Peyer's patch (tissue), 4 donors: ENCODE data around the gene PAN3. TPM values are rescaled to one million over a fixed set of nuclear protein-coding genes. Genes with fewer than 3 reads are reported as not detected.

Source experiments
- DNase-seq, 3 donors: peaks; one replicate each; pipeline ENCODE4 v3.0.0-alpha.2; 2017 to 2019
- H3K27ac ChIP-seq, 4 donors: fragments of 200-600 bp; sonication (generic); one replicate each; pipeline ENCODE4 v1.5.1; 2016 to 2019
- H3K27me3 ChIP-seq, 2 donors: fragments of 200-600 bp; sonication (generic); one replicate each; pipeline ENCODE4 v1.5.1; 2019
- H3K36me3 ChIP-seq, 3 donors: fragments of 200-600 bp; sonication (generic); one replicate each; pipeline ENCODE4 v1.5.1; 2016 to 2019
- H3K4me1 ChIP-seq, 4 donors: fragments of 200-600 bp; sonication (generic); one replicate each; pipeline ENCODE4 v1.5.1; 2016 to 2019
- H3K4me3 ChIP-seq, 4 donors: fragments of 200-600 bp; sonication (generic); 1 replicate in 3 of 4; 2 replicates in 1 of 4; pipeline ENCODE4 v1.5.1; 2016 to 2019; ENCODE audit warnings: mild to moderate bottlenecking in 1 of 4
- H3K9me3 ChIP-seq, 4 donors: fragments of 200-600 bp; sonication (generic); one replicate each; pipeline ENCODE4 v1.5.1; 2016 to 2019; ENCODE audit warnings: mild to moderate bottlenecking in 1 of 4
- POLR2A ChIP-seq, 2 donors: fragments of 450-650 bp; IDR thresholded peaks; one replicate each; pipeline ENCODE4 v1.5.1; 2017; ENCODE audit warnings: antibody characterized with exemption in 2 of 2, mild to moderate bottlenecking in 2 of 2, moderate library complexity in 2 of 2
- total RNA-seq, 4 donors: library from RNA; depleted of rRNA; stranded (reverse); fragments of >200 nt; gene quantifications; one replicate each; pipeline ENCODE4 v1.1.0, GENCODE V29; 2016
- TF ChIP-seq, protein P1 (sequence below), 6 experiments: fragments of 450-650 bp in 4 of 6; fragments of 200-600 bp in 2 of 6; sonication (generic) in 1 of 6; IDR thresholded peaks; one replicate each; pipeline ENCODE4 v1.5.1; 2017 to 2019; ENCODE audit warnings: antibody characterized with exemption in 6 of 6, mild to moderate bottlenecking in 3 of 6, moderate library complexity in 1 of 6

Gene PAN3
- total RNA-seq, 4 donors from 2014 or later = 30.6 to 67.7 (median 48.5) TPM

DNA sequence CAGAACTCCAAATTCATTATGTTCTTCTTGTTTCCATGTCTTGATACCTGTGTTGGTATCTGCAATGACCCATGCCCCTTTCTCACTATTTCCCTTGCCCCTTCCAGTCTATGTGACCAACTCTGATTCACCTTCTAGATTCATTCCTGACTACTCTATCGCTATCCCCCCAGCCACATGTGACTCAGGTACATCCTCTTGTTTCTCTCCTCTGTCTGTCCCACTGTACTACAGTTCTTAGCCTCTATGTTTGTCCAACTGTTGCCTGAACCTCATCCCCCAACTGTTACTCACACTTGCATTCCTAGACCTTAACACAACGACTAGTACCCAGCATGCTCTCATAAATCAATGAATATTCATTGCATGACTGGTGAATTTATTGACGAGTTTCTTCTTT lies 27.9 kb upstream of the PAN3 start:
- no peak for DNase-seq
- no peak overlapping the region for H3K27ac ChIP-seq
- TF ChIP-seq, protein P1, sequence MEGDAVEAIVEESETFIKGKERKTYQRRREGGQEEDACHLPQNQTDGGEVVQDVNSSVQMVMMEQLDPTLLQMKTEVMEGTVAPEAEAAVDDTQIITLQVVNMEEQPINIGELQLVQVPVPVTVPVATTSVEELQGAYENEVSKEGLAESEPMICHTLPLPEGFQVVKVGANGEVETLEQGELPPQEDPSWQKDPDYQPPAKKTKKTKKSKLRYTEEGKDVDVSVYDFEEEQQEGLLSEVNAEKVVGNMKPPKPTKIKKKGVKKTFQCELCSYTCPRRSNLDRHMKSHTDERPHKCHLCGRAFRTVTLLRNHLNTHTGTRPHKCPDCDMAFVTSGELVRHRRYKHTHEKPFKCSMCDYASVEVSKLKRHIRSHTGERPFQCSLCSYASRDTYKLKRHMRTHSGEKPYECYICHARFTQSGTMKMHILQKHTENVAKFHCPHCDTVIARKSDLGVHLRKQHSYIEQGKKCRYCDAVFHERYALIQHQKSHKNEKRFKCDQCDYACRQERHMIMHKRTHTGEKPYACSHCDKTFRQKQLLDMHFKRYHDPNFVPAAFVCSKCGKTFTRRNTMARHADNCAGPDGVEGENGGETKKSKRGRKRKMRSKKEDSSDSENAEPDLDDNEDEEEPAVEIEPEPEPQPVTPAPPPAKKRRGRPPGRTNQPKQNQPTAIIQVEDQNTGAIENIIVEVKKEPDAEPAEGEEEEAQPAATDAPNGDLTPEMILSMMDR (IDR thresholded peaks at IDR 0.05) = no peak
- no peak for TF ChIP-seq POLR2A (IDR thresholded peaks at IDR 0.05)
- no peak overlapping the region for H3K4me3 ChIP-seq
- H3K4me1 ChIP-seq = no peaks in the 10 kb centered on the region
- H3K27me3 ChIP-seq = no peaks in the 10 kb centered on the region
- no peaks in the 10 kb centered on the region for H3K36me3 ChIP-seq
- no peaks in the 10 kb centered on the region for H3K9me3 ChIP-seq

DNA sequence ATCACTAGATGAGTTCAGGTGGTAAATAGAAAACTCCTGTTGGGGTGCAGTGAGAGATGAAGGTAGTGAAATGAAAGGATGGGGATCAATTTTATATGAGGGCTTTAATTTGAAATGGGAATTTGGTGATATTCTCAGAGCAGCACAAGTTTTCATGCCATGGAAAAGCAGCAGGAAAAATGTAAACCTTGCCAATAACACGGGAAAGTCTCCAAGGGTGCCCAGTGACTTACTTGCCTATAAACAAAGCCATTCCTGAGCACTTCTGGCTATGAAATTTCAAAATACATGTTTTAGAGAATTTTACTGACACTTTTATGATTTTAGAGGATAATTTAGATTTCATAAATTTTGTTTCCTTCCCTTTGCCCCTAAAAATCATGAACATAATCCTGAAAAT lies 21.6 kb upstream of the PAN3 start:
- DNase-seq = no peak
- Histone ChIP-seq H3K9me3 (no peaks in the 10 kb centered on the region), H3K36me3 (no peaks in the 10 kb centered on the region), H3K27me3 (no peaks in the 10 kb centered on the region), H3K4me3 (no peak overlapping the region), H3K4me1 (no peaks in the 10 kb centered on the region), H3K27ac (no peak overlapping the region)
- TF ChIP-seq, protein P1 (IDR thresholded peaks at IDR 0.05) = no peak
- no peak for TF ChIP-seq POLR2A (IDR thresholded peaks at IDR 0.05)

DNA sequence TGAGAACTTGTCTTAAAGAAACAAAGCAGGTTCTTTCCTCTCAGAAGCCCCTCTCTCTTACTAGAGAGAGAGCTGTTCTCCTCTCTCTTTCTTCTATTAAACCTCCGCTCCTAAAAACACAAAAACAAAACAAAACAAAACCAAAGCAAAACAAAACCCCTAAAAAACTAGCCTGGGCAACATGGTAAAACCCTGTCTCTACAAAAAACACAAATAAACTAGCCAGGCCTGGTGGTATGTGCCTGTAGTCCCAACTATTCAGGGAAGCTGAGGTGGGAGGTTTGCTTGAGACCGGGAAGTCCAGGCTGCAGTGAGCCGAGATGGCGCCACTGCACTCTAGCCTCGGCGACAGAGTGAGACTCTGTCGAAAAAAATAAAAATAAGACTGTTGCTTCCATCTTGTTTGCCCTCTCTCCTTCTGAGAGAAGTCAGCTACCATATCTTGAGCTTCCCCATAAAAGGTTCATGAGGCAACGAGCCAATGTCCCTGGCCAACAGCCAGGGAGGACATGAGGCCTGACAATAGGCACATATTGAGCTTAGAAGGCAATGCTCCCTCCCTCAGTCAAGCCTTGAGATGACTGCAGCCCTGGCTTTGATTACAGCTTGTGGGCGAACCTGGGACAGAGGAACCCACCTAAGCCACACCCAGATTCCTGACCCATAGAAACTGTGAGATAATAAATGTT lies 20.5 kb upstream of the PAN3 start:
- Histone ChIP-seq H3K36me3 (no peaks in the 10 kb centered on the region), H3K9me3 (no peaks in the 10 kb centered on the region), H3K4me3 (no peak overlapping the region), H3K4me1 (no peaks in the 10 kb centered on the region), H3K27me3 (no peaks in the 10 kb centered on the region), H3K27ac (no peak overlapping the region)
- DNase-seq = peak in 1 of 3 donors; percentile 54
- TF ChIP-seq, protein P1 (IDR thresholded peaks at IDR 0.05) = no peak
- no peak for TF ChIP-seq POLR2A (IDR thresholded peaks at IDR 0.05)

DNA sequence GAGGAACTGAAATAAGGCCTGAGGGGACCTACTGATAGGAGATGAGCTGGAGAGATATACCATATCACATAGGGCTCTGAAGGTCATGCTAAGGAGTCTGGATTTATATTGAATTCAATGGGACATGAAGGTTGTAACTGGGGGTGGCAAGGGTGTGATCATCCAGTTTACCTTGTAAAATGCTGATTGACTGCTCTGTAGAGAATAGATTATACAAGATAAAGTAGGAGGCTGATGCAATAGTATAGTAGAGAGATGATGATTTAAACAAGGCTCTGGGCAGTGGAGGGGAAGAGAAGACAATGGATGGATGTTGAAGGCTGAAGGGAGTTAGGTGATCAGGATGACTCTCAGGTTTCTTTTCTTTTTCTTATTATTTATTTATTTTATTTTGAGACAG lies 18.0 kb upstream of the PAN3 start:
- Histone ChIP-seq H3K27ac (no peak overlapping the region), H3K27me3 (no peaks in the 10 kb centered on the region), H3K36me3 (no peaks in the 10 kb centered on the region), H3K9me3 (no peaks in the 10 kb centered on the region), H3K4me3 (no peak overlapping the region), H3K4me1 (no peaks in the 10 kb centered on the region)
- no peak for TF ChIP-seq POLR2A (IDR thresholded peaks at IDR 0.05)
- TF ChIP-seq, protein P1 (IDR thresholded peaks at IDR 0.05) = no peak
- DNase-seq = no peak

DNA sequence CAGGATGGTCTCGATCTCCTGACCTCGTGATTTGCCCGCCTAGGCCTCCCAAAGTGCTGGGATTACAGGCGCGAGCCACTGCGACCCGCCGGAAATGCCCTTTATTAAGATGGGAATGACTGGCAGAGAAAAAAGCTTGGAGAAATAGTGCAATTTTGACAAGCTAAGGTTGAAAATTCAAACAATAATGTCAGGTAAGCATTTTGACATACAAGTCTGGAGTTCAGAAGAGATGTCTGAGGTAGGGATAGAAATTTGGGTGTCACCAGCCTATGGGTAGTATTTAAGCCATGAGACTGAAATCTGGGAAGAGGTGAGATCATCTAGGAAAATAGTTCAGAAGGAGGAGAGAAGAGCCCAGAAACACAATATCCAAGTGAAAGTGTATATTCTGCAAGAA lies 17.1 kb upstream of the PAN3 start:
- Histone ChIP-seq H3K9me3 (no peaks in the 10 kb centered on the region), H3K4me3 (no peak overlapping the region), H3K4me1 (no peaks in the 10 kb centered on the region), H3K27ac (no peak overlapping the region), H3K36me3 (no peaks in the 10 kb centered on the region), H3K27me3 (no peaks in the 10 kb centered on the region)
- TF ChIP-seq, protein P1 (IDR thresholded peaks at IDR 0.05) = no peak
- TF ChIP-seq POLR2A (IDR thresholded peaks at IDR 0.05) = no peak
- no peak for DNase-seq

DNA sequence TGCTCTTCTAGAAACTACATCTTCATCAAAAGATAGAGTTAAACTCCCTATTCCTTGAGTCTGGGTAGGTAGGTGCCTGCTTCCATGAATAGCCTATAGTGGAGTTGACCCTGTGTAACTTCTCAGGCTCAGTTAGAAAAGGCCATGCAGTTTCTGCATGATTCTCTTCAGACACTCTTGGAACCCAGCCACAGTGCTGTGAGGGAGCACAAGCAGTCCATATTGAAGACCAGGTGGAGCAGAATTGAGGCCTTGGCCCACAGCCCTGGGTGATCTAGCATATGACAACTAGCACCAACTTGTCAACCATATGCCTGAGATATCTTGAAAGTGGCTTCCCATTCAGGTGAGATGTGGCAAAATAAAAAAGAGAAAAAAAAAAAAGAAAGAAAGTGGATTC lies 10.3 kb upstream of the PAN3 start:
- Histone ChIP-seq H3K27me3 (no peaks in the 10 kb centered on the region), H3K4me1 (no peaks in the 10 kb centered on the region), H3K4me3 (no peak overlapping the region), H3K27ac (no peak overlapping the region), H3K36me3 (no peaks in the 10 kb centered on the region), H3K9me3 (no peaks in the 10 kb centered on the region)
- TF ChIP-seq POLR2A (IDR thresholded peaks at IDR 0.05) = no peak
- TF ChIP-seq, protein P1 (IDR thresholded peaks at IDR 0.05) = no peak
- DNase-seq = no peak
